MCF 10A (cell line): Measurements from ENCODE around the gene ATXN10. TPM values are rescaled to one million over a fixed set of nuclear protein-coding genes. Genes with fewer than 3 reads are reported as not detected.

Experiments
- BruUV-seq: library from RNA; stranded (reverse); fragments of 400-500 nt; replicated peaks from 2 replicates; lab custom pipeline; 2021; lab: Mats Ljungman, UMichigan
- CTCF ChIA-PET: fragments of 300-600 bp; sonication (Branson Sonifier 250); formaldehyde crosslinking; extraction: SDS; loops from one replicate; lab custom pipeline; 2021; ENCODE audit warnings: antibody characterized with exemption, inconsistent platforms; lab: Yijun Ruan, JAX
- POLR2A ChIA-PET: fragments of 300-600, 350-650 bp; sonication (Branson Sonifier 250); formaldehyde crosslinking; extraction: SDS; loops from one replicate; lab custom pipeline; 2020; ENCODE audit warnings: antibody characterized with exemption, inconsistent platforms; lab: Yijun Ruan, JAX
- DNase-seq: peaks from one replicate; pipeline ENCODE4 v3.0.0-alpha.2; 2018; ENCODE audit not compliant: unreplicated experiment
- H3K27ac Mint-ChIP-seq: one replicate; pipeline ENCODE4 v1.8.0; 2022; ENCODE audit warnings: mild to moderate bottlenecking, low read depth, mixed read lengths; ENCODE audit not compliant: unreplicated experiment
- H3K27me3 Mint-ChIP-seq: one replicate; pipeline ENCODE4 v1.8.0; 2022; ENCODE audit warnings: mixed read lengths; ENCODE audit not compliant: insufficient read depth, unreplicated experiment
- H3K36me3 Mint-ChIP-seq: one replicate; pipeline ENCODE4 v1.8.0; 2022; ENCODE audit warnings: mild to moderate bottlenecking, moderate library complexity, mixed read lengths; ENCODE audit not compliant: insufficient read depth, unreplicated experiment
- H3K4me1 Mint-ChIP-seq: one replicate; pipeline ENCODE4 v1.8.0; 2022; ENCODE audit warnings: mixed read lengths; ENCODE audit not compliant: insufficient read depth, unreplicated experiment
- H3K4me3 Mint-ChIP-seq: one replicate; pipeline ENCODE4 v1.8.0; 2022; ENCODE audit warnings: mild to moderate bottlenecking, moderate library complexity, mixed read lengths; ENCODE audit not compliant: unreplicated experiment
- H3K9me3 Mint-ChIP-seq: one replicate; pipeline ENCODE4 v1.8.0; 2022; ENCODE audit warnings: mixed read lengths; ENCODE audit not compliant: unreplicated experiment
- intact Hi-C: fragments of 100-400 bp; cut with micrococcal nuclease; formaldehyde crosslinking; loops from 2 replicates; pipeline ENCODE4 v1.14.1; 2022
- total RNA-seq: library from RNA; stranded (reverse); gene quantifications from 2 replicates; pipeline ENCODE4 v1.2.3, GENCODE V29; 2022
- TF ChIP-seq, protein P1 (sequence below): fragments of 200-600 bp; IDR thresholded peaks from one replicate; pipeline ENCODE4 v1.8.0; 2022; ENCODE audit warnings: antibody characterized with exemption, mild to moderate bottlenecking; ENCODE audit not compliant: unreplicated experiment

Gene ATXN10
- total RNA-seq, 1 experiment from 2014 or later: 193 TPM

DNA sequence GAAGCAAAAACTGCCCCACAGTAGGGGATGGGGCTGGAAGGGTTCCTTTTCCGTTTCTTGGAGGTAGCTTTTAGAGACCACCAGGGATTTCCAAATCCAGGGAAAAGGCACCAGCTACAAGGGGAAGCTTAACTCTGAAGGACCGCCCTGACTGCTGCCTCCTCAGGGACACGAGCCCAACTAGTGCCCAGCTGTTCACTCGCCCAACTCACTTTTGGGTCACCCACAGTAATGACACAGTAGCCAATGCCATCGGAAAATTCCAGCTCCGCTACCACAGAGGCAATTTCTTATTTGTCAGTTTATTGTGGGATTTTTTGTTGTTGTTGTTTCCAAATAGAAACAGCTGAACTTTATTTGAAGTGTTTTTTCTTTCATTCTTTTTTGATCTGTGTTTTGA lies 141.3 kb downstream of the ATXN10 start:
- Mint-ChIP-seq H3K36me3 (peaks cover 75% of the 10 kb centered on the region), H3K4me3 (no peak overlapping the region), H3K9me3 (no peaks in the 10 kb centered on the region), H3K27ac (no peak overlapping the region), H3K27me3 (no peaks in the 10 kb centered on the region), H3K4me1 (no peaks in the 10 kb centered on the region)
- ChIA-PET CTCF (no interaction called here), POLR2A (no interaction called here)
- no TSS peak for BruUV-seq
- intact Hi-C loops: no loop called here
- TF ChIP-seq, protein P1, sequence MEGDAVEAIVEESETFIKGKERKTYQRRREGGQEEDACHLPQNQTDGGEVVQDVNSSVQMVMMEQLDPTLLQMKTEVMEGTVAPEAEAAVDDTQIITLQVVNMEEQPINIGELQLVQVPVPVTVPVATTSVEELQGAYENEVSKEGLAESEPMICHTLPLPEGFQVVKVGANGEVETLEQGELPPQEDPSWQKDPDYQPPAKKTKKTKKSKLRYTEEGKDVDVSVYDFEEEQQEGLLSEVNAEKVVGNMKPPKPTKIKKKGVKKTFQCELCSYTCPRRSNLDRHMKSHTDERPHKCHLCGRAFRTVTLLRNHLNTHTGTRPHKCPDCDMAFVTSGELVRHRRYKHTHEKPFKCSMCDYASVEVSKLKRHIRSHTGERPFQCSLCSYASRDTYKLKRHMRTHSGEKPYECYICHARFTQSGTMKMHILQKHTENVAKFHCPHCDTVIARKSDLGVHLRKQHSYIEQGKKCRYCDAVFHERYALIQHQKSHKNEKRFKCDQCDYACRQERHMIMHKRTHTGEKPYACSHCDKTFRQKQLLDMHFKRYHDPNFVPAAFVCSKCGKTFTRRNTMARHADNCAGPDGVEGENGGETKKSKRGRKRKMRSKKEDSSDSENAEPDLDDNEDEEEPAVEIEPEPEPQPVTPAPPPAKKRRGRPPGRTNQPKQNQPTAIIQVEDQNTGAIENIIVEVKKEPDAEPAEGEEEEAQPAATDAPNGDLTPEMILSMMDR: no peak
- DNase-seq: no peak

DNA sequence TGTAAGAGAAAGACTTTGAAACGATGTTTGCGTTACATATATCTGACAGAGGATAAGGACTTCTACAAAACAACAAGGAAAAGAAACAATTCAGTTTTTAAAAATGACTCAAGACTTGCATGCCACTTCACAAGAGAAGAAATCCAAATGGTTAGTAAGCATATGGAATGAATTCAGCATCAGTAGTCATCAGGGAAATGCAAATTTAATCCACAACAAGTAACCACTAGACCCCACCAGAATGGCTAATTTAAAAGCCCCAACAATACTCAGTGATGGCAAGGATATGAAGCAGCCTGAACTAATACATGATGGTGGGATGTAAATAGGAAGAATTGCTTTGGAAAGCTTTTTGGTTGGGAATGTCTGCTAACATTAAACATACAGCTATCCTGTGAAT lies 142.6 kb downstream of the ATXN10 start:
- intact Hi-C loops: no loop called here
- ChIA-PET POLR2A (no interaction called here), CTCF (no interaction called here)
- DNase-seq: no peak
- Mint-ChIP-seq H3K4me3 (no peak overlapping the region), H3K27me3 (no peaks in the 10 kb centered on the region), H3K9me3 (no peaks in the 10 kb centered on the region), H3K27ac (no peak overlapping the region), H3K4me1 (no peaks in the 10 kb centered on the region), H3K36me3 (peaks cover 69% of the 10 kb centered on the region)
- TF ChIP-seq, protein P1: no peak
- no TSS peak for BruUV-seq

DNA sequence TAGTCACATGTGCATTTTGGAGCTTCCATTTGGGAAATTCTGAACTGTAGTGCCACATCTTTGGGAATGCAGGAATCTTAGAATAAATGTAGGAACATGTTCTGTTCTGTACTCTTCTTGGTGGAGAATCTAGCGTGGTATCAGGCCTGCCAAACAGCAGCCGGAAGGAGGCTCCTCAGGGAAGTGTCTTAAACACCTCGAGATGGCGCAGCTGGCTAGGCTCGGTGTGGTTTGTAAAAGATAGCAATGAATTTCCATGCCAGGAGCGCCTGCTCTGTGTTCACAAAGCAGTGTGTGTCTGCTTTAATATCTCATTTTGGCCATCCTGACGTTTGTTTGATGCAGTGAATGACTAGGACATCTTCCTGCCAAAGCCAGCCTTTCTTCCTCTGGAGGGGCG lies 145.1 kb downstream of the ATXN10 start:
- ChIA-PET POLR2A (interaction anchor here (0.7 kb wide), 1 partner anchor 15 kb away, joined by 3 read pairs; no protein-coding TSS in a partner anchor), CTCF (interaction anchor here (0.7 to 2.1 kb wide), 2 partner anchors 9 to 46 kb away, joined by 3 to 6 read pairs; no protein-coding TSS in a partner anchor)
- no TSS peak for BruUV-seq
- Mint-ChIP-seq H3K9me3 (no peaks in the 10 kb centered on the region), H3K36me3 (peaks cover 52% of the 10 kb centered on the region), H3K27me3 (no peaks in the 10 kb centered on the region), H3K27ac (no peak overlapping the region), H3K4me1 (no peaks in the 10 kb centered on the region), H3K4me3 (no peak overlapping the region)
- intact Hi-C loops: no loop called here
- TF ChIP-seq, protein P1: no peak
- DNase-seq: no peak

DNA sequence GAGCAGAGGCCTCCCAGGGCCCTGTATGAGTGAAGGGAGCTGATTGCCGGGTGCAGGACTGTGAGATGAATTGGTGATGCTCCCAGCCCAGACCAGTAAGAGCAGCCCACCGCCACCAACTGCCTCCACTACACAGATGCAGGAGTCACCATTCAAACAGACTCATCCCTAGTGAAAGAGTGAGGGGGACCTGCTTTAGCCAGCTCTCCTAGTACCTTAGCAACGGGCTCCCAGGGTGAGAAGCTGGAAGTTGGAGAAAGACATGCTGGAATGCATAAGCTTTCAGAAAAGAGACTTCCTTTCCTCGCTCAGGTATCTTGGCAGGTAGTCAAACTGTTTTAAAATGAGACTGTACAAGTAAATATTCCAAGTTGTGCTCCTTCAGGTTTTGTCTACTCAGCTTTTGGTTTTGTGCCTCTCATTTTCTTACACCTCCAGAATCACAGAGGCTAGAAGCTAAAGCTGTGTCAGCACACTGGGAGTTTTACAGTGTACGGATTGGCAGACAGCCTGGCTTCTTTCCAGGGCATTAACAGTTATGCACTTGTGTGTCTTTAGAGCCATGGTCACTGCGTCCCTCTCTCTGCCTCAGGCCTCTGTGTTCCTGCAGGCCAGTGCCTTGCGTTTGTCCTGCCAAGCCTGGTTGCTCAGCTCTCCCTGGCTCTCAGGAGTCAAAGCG lies 146.2 kb downstream of the ATXN10 start:
- H3K27me3 Mint-ChIP-seq: no peaks in the 10 kb centered on the region

More for the DNA sequence above, 146.2 kb downstream of the ATXN10 start:
- ChIA-PET CTCF (interaction anchor here (0.8 to 2.1 kb wide), 2 partner anchors 8 to 15 kb away, joined by 3 to 6 read pairs; no protein-coding TSS in a partner anchor), POLR2A (no interaction called here)
- DNase-seq: no peak
- intact Hi-C loops: no loop called here
- H3K4me1 Mint-ChIP-seq: no peaks in the 10 kb centered on the region
- no TSS peak for BruUV-seq
- H3K9me3 Mint-ChIP-seq: no peaks in the 10 kb centered on the region
- no peak overlapping the region for H3K27ac Mint-ChIP-seq
- H3K4me3 Mint-ChIP-seq: no peak overlapping the region
- H3K36me3 Mint-ChIP-seq: peaks cover 50% of the 10 kb centered on the region
- TF ChIP-seq, protein P1: no peak
